NCI-H187 treated with DMSO at 0.1 percent for 48 hours (cell line): ENCODE data around the gene SLA2.
"Not testable (repeated sequence)": the region's sequence is repeated elsewhere in the genome, so short reads cannot be mapped to it uniquely, and the experiment has no call there.

Experiments used
- DNase-seq: peaks from one replicate; lab custom pipeline; 2025; lab: John Stamatoyannopoulos, UW

The SLA2 gene

GRCh38 chr20:36645998-36646397 lies at the start of gene SLA2:
SLA2 (minus strand) TSS chr20:36646196; CDS start chr20:36641335, 4,861 bp downstream.
- no peak for DNase-seq

GRCh38 chr20:36695467-36695866 lies 49.5 kb upstream of the SLA2 start:
- not testable (repeated sequence) for DNase-seq

- no peak for DNase-seq
Observed at GRCh38 chr20:36688630-36689029, 42.6 kb upstream of the SLA2 start.

- DNase-seq = no peak
Observed at GRCh38 chr20:36687850-36688249, 41.9 kb upstream of the SLA2 start.

- no peak for DNase-seq
Observed at GRCh38 chr20:36686944-36687343, 40.9 kb upstream of the SLA2 start.

- DNase-seq = no peak
Observed at GRCh38 chr20:36686504-36686903, 40.5 kb upstream of the SLA2 start.

GRCh38 chr20:36684747-36685146 lies 38.8 kb upstream of the SLA2 start:
- no peak for DNase-seq

GRCh38 chr20:36682311-36682710 lies 36.3 kb upstream of the SLA2 start:
- DNase-seq = no peak

GRCh38 chr20:36677422-36677771 lies 31.4 kb upstream of the SLA2 start:
- no peak for DNase-seq

- DNase-seq = no peak
Observed at GRCh38 chr20:36676701-36677421, 30.9 kb upstream of the SLA2 start.

GRCh38 chr20:36675545-36675944 lies 29.5 kb upstream of the SLA2 start:
- DNase-seq = not testable (repeated sequence)

GRCh38 chr20:36672991-36673390 lies 27.0 kb upstream of the SLA2 start:
- no peak for DNase-seq

- no peak for DNase-seq
Observed at GRCh38 chr20:36670665-36671357, 24.8 kb upstream of the SLA2 start.

- DNase-seq = no peak
Observed at GRCh38 chr20:36666181-36666740, 20.3 kb upstream of the SLA2 start.

GRCh38 chr20:36663031-36663430 lies 17.0 kb upstream of the SLA2 start:
- DNase-seq = no peak

GRCh38 chr20:36658300-36658699 lies 12.3 kb upstream of the SLA2 start:
- DNase-seq = no peak

GRCh38 chr20:36656733-36657132 lies 10.7 kb upstream of the SLA2 start:
- DNase-seq = no peak

GRCh38 chr20:36655004-36655403 lies 9.0 kb upstream of the SLA2 start:
- DNase-seq = no peak

GRCh38 chr20:36654506-36654905 lies 8.5 kb upstream of the SLA2 start:
- DNase-seq = no peak

- DNase-seq = no peak
Observed at GRCh38 chr20:36653456-36653855, 7.5 kb upstream of the SLA2 start.

- DNase-seq = no peak
Observed at GRCh38 chr20:36647196-36648121, 1.5 kb upstream of the SLA2 start.

- DNase-seq = no peak
Observed at GRCh38 chr20:36646678-36647077, 682 bp upstream of the SLA2 start.
